Cardiac septum (tissue), 1 donor: ENCODE data around the gene HOXD13. TPM values are rescaled to one million over a fixed set of nuclear protein-coding genes. Genes with fewer than 3 reads are reported as not detected.

Experiments used
- DNase-seq: peaks from one replicate; pipeline ENCODE4 v3.0.0-alpha.2; 2020; ENCODE audit warnings: low spot score
- intact Hi-C: fragments of 100-400 bp; cut with DNase I; formaldehyde crosslinking; loops from one replicate; pipeline ENCODE4 v1.14.0; 2022
- total RNA-seq: library from RNA; stranded (reverse); fragmentation: NEBNext Ultra II Directional; extraction: Animal tissue kit (Norgen Biotek cat#: 25700); gene quantifications from one replicate; pipeline ENCODE4 v1.2.1, GENCODE V29; 2021
- donor health status: DM: no; HTN: no; CAD: no.

HOXD13 gene
- total RNA-seq, 1 donor from 2014 or later, result not detected

DNA sequence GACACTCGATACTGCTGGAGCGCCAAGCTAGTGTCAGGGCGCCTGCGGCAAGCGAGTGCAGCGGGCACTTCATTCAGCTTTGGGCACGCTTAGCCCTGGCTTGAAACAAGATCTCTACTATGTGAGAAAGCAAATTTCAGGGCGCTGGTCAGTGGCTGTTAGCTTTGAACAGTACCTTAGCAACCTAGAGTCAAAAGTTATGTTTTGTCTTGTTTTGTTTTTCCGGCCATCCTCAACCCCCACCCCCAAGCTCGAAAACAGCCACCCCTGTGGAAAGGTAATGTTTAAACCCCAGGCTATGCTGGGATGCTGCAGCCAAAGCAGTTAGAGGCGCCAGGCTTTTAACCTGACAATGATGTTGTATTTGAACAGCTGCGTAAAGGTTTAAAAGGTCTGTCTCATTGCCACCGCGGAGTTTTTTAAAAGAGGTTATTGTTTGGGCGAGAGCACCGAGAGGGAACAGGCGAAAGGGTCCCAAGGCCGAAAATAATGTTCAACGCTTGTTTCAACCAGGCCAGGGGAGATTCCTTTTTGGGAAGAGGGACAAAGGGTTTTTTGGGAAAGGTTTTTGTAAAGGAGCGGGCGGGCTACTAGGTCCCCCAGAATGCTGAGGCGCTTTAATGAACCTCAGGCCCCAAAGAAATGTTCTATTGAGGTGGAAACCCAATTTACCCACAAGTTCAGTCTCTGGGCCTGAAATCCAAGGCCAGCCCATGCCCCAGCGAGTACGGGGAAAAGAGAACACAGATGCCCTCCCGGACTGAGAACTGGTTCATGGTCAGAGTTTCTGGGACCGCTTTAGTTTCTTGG lies 21.8 kb downstream of the HOXD13 start:
- no peak for DNase-seq
- intact Hi-C loops, result no loop called here

- intact Hi-C loops, result no loop called here
- DNase-seq, result no peak
These were observed 22.6 kb downstream of the HOXD13 start for GRCh38 chr2:176114930-176115625.

GRCh38 chr2:176115883-176116813 lies 23.6 kb downstream of the HOXD13 start, which contains the start of gene HOXD10:
Gene HOXD10, plus strand, starts transcription at chr2:176116778. Its CDS starts 56 bp downstream, at chr2:176116834.
- no peak for DNase-seq
- intact Hi-C loops, result no loop called here

- DNase-seq, result no peak
- intact Hi-C loops, result no loop called here
These were observed 24.8 kb downstream of the HOXD13 start for GRCh38 chr2:176117162-176117822.

DNA sequence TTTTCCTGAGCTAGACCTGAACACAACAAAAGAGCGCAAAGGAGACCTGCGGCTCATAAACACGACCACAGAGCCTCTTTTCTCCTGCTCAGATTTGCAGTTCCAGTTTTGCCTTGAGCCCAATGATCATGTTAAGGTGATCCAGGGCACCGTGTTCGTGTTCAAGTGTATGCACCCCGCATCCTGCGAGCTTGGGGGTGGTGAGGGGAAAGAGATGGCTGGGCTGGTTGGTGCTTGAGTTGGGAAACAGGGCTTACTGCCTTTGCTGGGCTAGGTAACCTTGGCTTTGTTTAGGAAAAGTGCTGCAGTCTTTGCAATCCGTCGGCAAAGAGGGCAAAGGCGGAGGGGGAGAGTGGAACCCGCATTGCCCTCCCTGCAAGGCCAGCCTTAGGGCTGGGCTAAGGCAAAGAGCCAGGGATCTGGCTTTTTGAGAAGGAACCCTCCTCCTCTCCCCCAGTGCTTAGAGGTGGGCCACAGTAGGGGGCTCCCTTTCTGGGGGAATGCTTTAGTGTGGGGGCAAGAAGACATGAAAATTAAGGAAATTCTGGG lies 25.4 kb downstream of the HOXD13 start:
- DNase-seq, result no peak
- intact Hi-C loops, result no loop called here

DNA sequence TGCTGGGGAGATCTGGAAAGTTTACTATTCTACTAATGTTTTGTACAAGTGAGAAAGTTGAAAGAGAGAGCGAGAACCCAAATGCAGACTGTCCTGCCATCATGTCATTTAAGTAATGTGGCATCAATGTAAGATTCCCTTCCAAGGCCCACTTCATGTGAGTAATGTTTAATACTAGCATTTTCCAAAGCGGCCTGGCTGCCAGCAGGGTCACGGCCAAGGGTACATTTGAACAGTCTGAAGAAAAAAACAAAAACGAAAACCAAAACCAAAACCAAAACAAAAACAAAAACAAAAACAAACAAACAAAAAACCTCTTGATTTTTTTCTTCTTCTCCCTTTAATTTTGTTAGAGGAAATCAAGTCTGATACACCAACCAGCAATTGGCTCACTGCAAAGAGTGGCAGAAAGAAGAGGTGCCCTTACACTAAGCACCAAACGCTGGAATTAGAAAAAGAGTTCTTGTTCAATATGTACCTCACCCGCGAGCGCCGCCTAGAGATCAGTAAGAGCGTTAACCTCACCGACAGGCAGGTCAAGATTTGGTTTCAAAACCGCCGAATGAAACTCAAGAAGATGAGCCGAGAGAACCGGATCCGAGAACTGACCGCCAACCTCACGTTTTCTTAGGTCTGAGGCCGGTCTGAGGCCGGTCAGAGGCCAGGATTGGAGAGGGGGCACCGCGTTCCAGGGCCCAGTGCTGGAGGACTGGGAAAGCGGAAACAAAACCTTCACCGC lies 26.2 kb downstream of the HOXD13 start:
- no peak for DNase-seq
- intact Hi-C loops, result no loop called here

- intact Hi-C loops, result no loop called here
- no peak for DNase-seq
These were observed 28.1 kb downstream of the HOXD13 start for GRCh38 chr2:176120364-176121189.

- no peak for DNase-seq
- intact Hi-C loops, result no loop called here
These were observed 28.9 kb downstream of the HOXD13 start for GRCh38 chr2:176121190-176122051.

- DNase-seq, result no peak
- intact Hi-C loops, result no loop called here
These were observed 29.6 kb downstream of the HOXD13 start for GRCh38 chr2:176122052-176122682.

DNA sequence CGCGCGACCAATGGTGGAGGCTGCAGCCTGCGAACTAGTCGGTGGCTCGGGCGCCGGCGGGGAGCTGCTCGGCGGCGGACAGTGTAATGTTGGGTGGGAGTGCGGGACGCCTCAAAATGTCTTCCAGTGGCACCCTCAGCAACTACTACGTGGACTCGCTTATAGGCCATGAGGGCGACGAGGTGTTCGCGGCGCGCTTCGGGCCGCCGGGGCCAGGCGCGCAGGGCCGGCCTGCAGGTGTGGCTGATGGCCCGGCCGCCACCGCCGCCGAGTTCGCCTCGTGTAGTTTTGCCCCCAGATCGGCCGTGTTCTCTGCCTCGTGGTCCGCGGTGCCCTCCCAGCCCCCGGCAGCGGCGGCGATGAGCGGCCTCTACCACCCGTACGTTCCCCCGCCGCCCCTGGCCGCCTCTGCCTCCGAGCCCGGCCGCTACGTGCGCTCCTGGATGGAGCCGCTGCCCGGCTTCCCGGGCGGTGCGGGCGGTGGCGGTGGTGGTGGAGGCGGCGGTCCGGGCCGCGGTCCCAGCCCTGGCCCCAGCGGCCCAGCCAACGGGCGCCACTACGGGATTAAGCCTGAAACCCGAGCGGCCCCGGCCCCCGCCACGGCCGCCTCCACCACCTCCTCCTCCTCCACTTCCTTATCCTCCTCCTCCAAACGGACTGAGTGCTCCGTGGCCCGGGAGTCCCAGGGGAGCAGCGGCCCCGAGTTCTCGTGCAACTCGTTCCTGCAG lies 30.3 kb downstream of the HOXD13 start, which contains the start of gene HOXD9:
TSS of gene HOXD9 (plus strand) at position 37 of the 728 bp plus-strand sequence. CDS start at position 87, 50 bp downstream.
- no peak for DNase-seq
- intact Hi-C loops, result no loop called here

GRCh38 chr2:176123411-176124109 lies 31.0 kb downstream of the HOXD13 start:
- DNase-seq, result no peak
- intact Hi-C loops, result no loop called here

- no peak for DNase-seq
- intact Hi-C loops, result no loop called here
These were observed 31.8 kb downstream of the HOXD13 start for GRCh38 chr2:176124110-176124946.

DNA sequence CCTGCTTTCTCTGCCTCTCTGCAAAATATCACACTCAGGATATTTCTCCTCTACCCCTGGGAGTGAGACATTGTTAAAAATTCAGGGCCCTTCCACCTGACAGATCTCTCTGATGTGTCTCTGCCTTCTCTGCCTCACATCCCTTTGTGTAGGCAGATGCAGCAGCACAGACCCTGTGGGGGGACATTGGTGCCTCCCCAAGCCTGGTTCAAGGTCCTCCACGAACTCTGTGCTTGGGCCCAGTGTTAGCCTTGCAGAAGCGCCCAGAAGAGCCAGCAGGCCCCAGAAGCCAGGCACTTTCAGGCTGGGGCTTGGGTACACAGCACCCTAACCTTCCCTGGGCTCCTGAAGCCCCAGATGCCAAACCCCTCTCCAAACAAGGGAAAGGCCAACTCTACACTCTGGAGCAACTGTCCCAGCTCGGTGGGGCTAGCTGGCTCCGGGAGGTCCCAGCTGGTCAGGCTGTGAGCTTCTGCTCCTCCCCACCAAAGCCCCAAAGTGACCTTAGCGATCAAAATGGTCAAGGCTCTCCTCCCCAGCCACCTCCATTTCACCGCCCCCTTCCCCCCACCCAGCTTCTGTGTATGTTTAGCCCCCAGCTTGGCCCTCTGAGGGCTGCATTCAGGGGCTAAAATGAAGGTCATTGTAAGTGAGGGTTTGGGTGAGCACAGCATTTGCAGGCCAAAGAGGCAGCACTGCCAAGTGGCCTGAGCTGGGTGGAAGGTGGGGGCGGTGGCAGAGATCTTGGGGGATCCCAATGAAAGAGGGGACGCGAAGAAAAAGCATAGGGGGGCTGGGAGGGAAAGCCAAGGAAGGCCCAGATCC lies 32.6 kb downstream of the HOXD13 start:
- no peak for DNase-seq
- intact Hi-C loops, result loop anchor here (5.0 kb wide), 2 partner anchors 527 to 692 kb away; no protein-coding TSS in a partner anchor
